ENCODE results near the gene PDCD6IP. TPM values are rescaled to one million over a fixed set of nuclear protein-coding genes. Genes with fewer than 3 reads are reported as not detected.

The PDCD6IP gene
- total RNA-seq, 1 donor from 2014 or later: 168 TPM

DNA sequence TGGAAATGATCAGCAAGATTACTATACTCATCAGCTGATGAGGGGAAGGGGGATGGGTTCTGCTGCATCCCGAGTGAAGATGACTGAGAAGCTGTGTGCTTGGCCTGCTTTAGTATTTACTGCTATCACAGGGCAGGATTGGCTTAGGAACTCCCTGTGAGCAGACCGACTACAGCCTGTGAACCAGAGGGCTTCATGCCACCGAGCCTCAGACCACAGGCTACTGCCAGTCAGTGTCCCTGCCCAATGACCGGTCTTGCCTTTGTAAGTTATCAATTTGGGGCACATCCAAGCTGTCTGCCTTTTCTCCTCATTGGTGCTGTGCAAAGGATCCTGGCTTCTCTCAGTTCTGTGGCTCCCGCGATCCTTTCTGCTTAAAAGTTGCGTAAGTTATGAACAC lies 71.5 kb downstream of the PDCD6IP start:
- Mint-ChIP-seq H3K27ac (no peak overlapping the region), H3K27me3 (no peaks in the 10 kb centered on the region), H3K36me3 (peaks cover 13% of the 10 kb centered on the region), H3K4me1 (ENCODE audit: unreplicated experiment) (no peaks in the 10 kb centered on the region), H3K9me3 (no peaks in the 10 kb centered on the region), H3K4me3 (no peak overlapping the region)
- DNase-seq (ENCODE audit: extremely low spot score, unreplicated experiment): no peak
- TF ChIP-seq, protein P1, sequence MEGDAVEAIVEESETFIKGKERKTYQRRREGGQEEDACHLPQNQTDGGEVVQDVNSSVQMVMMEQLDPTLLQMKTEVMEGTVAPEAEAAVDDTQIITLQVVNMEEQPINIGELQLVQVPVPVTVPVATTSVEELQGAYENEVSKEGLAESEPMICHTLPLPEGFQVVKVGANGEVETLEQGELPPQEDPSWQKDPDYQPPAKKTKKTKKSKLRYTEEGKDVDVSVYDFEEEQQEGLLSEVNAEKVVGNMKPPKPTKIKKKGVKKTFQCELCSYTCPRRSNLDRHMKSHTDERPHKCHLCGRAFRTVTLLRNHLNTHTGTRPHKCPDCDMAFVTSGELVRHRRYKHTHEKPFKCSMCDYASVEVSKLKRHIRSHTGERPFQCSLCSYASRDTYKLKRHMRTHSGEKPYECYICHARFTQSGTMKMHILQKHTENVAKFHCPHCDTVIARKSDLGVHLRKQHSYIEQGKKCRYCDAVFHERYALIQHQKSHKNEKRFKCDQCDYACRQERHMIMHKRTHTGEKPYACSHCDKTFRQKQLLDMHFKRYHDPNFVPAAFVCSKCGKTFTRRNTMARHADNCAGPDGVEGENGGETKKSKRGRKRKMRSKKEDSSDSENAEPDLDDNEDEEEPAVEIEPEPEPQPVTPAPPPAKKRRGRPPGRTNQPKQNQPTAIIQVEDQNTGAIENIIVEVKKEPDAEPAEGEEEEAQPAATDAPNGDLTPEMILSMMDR (conservative IDR thresholded peaks at IDR 0.05): no peak

DNA sequence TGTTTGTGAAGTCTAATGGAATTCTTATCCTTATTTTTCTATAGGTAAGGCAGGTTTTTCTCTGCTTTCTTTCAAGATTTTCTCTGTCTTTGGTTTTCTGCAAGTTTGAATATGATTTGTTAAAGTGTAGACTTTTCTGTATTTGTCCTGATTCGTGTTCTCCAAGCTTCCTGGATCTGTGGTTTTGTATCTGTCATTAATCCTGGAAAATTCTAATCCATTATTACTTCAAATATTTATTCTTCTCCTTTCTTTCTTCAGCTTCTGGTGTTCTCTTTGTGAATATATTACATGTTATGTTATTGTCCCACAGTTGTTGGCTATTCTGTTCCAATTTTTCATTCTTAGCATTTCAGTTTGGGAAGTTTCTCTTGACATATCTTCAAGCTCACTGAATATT lies 76.4 kb downstream of the PDCD6IP start:
- Mint-ChIP-seq H3K9me3 (no peaks in the 10 kb centered on the region), H3K27me3 (no peaks in the 10 kb centered on the region), H3K4me3 (no peak overlapping the region), H3K36me3 (peaks cover 3% of the 10 kb centered on the region), H3K27ac (no peak overlapping the region), H3K4me1 (ENCODE audit: unreplicated experiment) (no peaks in the 10 kb centered on the region)
- TF ChIP-seq, protein P1 (conservative IDR thresholded peaks at IDR 0.05): no peak
- no peak for DNase-seq (ENCODE audit: extremely low spot score, unreplicated experiment)

DNA sequence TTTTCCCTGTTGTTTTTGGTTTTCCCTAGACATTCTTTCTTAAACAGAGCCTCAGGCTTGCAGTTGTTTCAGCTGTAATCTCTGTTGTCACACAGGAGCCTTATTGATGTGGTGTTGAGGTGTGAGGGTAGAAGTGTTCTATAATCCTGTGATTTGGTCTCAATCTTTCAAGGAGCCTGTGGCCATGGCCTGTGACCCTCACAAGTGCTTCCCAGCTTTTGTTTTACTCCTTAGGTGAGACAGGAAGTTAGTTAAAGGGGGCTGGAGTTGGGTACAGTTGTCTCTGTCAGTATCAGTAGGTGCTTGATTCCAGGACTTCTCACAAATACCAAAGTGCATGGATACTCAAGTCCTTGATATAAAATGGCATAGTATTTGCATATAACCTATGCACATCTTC lies 77.2 kb downstream of the PDCD6IP start:
- no peaks in the 10 kb centered on the region for H3K4me1 Mint-ChIP-seq (ENCODE audit: unreplicated experiment)
- no peak overlapping the region for H3K27ac Mint-ChIP-seq
- no peak for DNase-seq (ENCODE audit: extremely low spot score, unreplicated experiment)
- no peak overlapping the region for H3K4me3 Mint-ChIP-seq
- TF ChIP-seq, protein P1 (conservative IDR thresholded peaks at IDR 0.05): no peak
- H3K27me3 Mint-ChIP-seq: no peaks in the 10 kb centered on the region
- H3K9me3 Mint-ChIP-seq: no peaks in the 10 kb centered on the region
- no peaks in the 10 kb centered on the region for H3K36me3 Mint-ChIP-seq

DNA sequence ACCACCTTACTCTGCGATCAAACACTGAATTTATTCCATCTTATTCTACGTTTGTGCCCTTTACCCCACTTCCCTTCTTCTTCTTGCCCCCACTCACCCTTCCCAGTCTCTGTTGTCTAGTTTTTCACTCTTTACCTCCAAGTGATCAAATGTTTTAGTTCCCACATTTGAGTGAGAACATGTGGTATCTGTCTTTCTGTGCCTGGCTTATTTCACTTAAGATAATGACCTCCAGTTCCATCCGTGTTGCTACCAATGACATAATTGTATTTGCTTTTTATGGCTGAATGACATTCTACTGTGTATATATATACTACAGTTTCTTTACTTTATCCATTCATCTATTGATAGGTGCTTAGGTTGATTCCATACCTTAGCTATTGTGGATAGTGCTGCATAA lies 78.8 kb downstream of the PDCD6IP start:
- TF ChIP-seq, protein P1 (conservative IDR thresholded peaks at IDR 0.05): no peak
- no peaks in the 10 kb centered on the region for H3K4me1 Mint-ChIP-seq (ENCODE audit: unreplicated experiment)

DNA sequence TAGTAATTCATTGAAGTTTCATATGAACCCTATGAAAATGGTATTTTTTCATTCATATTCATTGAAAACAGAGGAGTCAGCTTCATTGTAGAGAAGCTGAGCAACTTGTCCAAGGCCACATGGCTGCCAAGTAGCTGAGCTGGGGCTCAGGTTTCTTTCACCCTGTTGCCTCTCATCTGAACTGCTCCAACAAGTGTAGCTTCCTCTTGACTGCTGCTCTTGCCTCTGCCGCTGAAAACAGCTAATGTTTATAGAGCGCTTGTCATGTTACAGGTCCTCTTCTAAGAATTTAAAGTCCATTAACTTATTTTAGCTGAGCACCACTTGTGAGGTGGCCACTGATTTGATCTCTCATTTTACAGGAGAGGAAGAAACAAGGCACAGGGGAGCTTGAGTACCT lies 81.1 kb downstream of the PDCD6IP start:
- no peaks in the 10 kb centered on the region for H3K36me3 Mint-ChIP-seq
- H3K27ac Mint-ChIP-seq: no peak overlapping the region
- H3K9me3 Mint-ChIP-seq: no peaks in the 10 kb centered on the region
- peaks cover 8% of the 10 kb centered on the region for H3K27me3 Mint-ChIP-seq
- TF ChIP-seq, protein P1 (conservative IDR thresholded peaks at IDR 0.05): no peak
- peaks cover 8% of the 10 kb centered on the region for H3K4me1 Mint-ChIP-seq (ENCODE audit: unreplicated experiment)
- no peak overlapping the region for H3K4me3 Mint-ChIP-seq
- no peak for DNase-seq (ENCODE audit: extremely low spot score, unreplicated experiment)

More for the DNA sequence above, 78.8 kb downstream of the PDCD6IP start:
- Mint-ChIP-seq H3K9me3 (no peaks in the 10 kb centered on the region), H3K27me3 (peaks cover 3% of the 10 kb centered on the region), H3K4me3 (no peak overlapping the region), H3K27ac (no peak overlapping the region), H3K36me3 (no peaks in the 10 kb centered on the region)
- DNase-seq (ENCODE audit: extremely low spot score, unreplicated experiment): no peak
